ENCODE measurements around the gene MDH1B. TPM values are rescaled to one million over a fixed set of nuclear protein-coding genes. Genes with fewer than 3 reads are reported as not detected.
A peak's percentile ranks its signal among the peaks of the same experiment; 100 is the strongest.
"Not testable (repeated sequence)": the region's sequence is repeated elsewhere in the genome, so short reads cannot be mapped to it uniquely, and the experiment has no call there.

Gene MDH1B
- total and polyA plus RNA-seq, 5 donors from 2014 or later = not detected

GRCh38 chr2:206721256-206721920, 43.7 kb downstream of the MDH1B start:
- DNase-seq (no peak), ATAC-seq (ENCODE audit: low read depth in 2 of 2) (no peak)
- Mint-ChIP-seq H3K27me3 (no peaks in the 10 kb centered on the region), H3K9me3 (peaks cover 0 to 9% (median 2%) of the 10 kb centered on the region in 7 donors), H3K4me3 (no peak overlapping the region), H3K36me3 (no peaks in the 10 kb centered on the region), H3K27ac (no peak overlapping the region), H3K4me1 (no peaks in the 10 kb centered on the region)
- H3K9me3 ChIP-seq (ENCODE audit: control insufficient read depth in 2 of 2, low read length in 2 of 2) = no peaks in the 10 kb centered on the region
- no peaks in the 10 kb centered on the region for H3K36me3 ChIP-seq (ENCODE audit: control insufficient read depth, insufficient read depth, low read length)
- no peak overlapping the region for H3K27ac ChIP-seq (ENCODE audit: insufficient read depth, low read length, poor library complexity, severe bottlenecking)
- H3K27me3 ChIP-seq (ENCODE audit: control insufficient read depth, insufficient read depth, low read length) = peaks cover 2% of the 10 kb centered on the region
- H3K4me3 ChIP-seq (ENCODE audit: low read depth, low read length) = no peak overlapping the region
- H3K4me1 ChIP-seq (ENCODE audit: control insufficient read depth, insufficient read depth, low read length, poor library complexity, severe bottlenecking) = no peaks in the 10 kb centered on the region

GRCh38 chr2:206718296-206718695, 46.8 kb downstream of the MDH1B start, which contains the start of gene DYTN:
DYTN (minus strand) TSS chr2:206718396; CDS start chr2:206718279, 117 bp downstream.
- Mint-ChIP-seq H3K36me3 (no peaks in the 10 kb centered on the region), H3K27ac (peak within 1 kb of the TSS in 1 of 3 donors; percentile 71), H3K27me3 (peaks cover 5% of the 10 kb centered on the region)

GRCh38 chr2:206716623-206717022, 48.5 kb downstream of the MDH1B start:
- Histone ChIP-seq H3K36me3 (ENCODE audit: control insufficient read depth, insufficient read depth, low read length) (no peaks in the 10 kb centered on the region), H3K27me3 (ENCODE audit: control insufficient read depth, insufficient read depth, low read length) (peaks cover 2% of the 10 kb centered on the region), H3K4me1 (ENCODE audit: control insufficient read depth, insufficient read depth, low read length, poor library complexity, severe bottlenecking) (no peaks in the 10 kb centered on the region), H3K9me3 (ENCODE audit: control insufficient read depth in 2 of 2, low read length in 2 of 2) (no peaks in the 10 kb centered on the region), H3K4me3 (ENCODE audit: low read depth, low read length) (no peak overlapping the region), H3K27ac (ENCODE audit: insufficient read depth, low read length, poor library complexity, severe bottlenecking) (no peak overlapping the region)
- DNase-seq (no peak), ATAC-seq (ENCODE audit: low read depth in 2 of 2) (no peak)
- Mint-ChIP-seq H3K4me3 (no peak overlapping the region), H3K27ac (no peak overlapping the region), H3K9me3 (peaks cover 0 to 5% (median 1%) of the 10 kb centered on the region in 7 donors), H3K36me3 (no peaks in the 10 kb centered on the region), H3K4me1 (no peaks in the 10 kb centered on the region), H3K27me3 (peaks cover 5% of the 10 kb centered on the region)

More at GRCh38 chr2:206718296-206718695, 46.8 kb downstream of the MDH1B start, which contains the start of gene DYTN:
- H3K9me3 Mint-ChIP-seq = peaks cover 0 to 9% (median 0%) of the 10 kb centered on the region in 7 donors
- no peaks in the 10 kb centered on the region for H3K36me3 ChIP-seq (ENCODE audit: control insufficient read depth, insufficient read depth, low read length)
- no peaks in the 10 kb centered on the region for H3K4me1 ChIP-seq (ENCODE audit: control insufficient read depth, insufficient read depth, low read length, poor library complexity, severe bottlenecking)
- H3K27me3 ChIP-seq (ENCODE audit: control insufficient read depth, insufficient read depth, low read length) = peaks cover 2% of the 10 kb centered on the region
- H3K9me3 ChIP-seq (ENCODE audit: control insufficient read depth in 2 of 2, low read length in 2 of 2) = no peaks in the 10 kb centered on the region
- no peaks in the 10 kb centered on the region for H3K4me1 Mint-ChIP-seq
- DNase-seq (no peak), ATAC-seq (ENCODE audit: low read depth in 2 of 2) (no peak)
- H3K27ac ChIP-seq (ENCODE audit: insufficient read depth, low read length, poor library complexity, severe bottlenecking) = no peak within 1 kb of the TSS
- no peak within 1 kb of the TSS for H3K4me3 ChIP-seq (ENCODE audit: low read depth, low read length)
- H3K4me3 Mint-ChIP-seq = no peak within 1 kb of the TSS

GRCh38 chr2:206715183-206715582, 49.9 kb downstream of the MDH1B start:
- H3K4me1 Mint-ChIP-seq; H3K27ac ChIP-seq (ENCODE audit: insufficient read depth, low read length, poor library complexity, severe bottlenecking); H3K9me3 Mint-ChIP-seq; DNase-seq; H3K27me3 ChIP-seq (ENCODE audit: control insufficient read depth, insufficient read depth, low read length); H3K27me3 Mint-ChIP-seq; H3K36me3 ChIP-seq (ENCODE audit: control insufficient read depth, insufficient read depth, low read length); H3K9me3 ChIP-seq (ENCODE audit: control insufficient read depth in 2 of 2, low read length in 2 of 2); ATAC-seq (ENCODE audit: low read depth in 2 of 2); H3K4me1 ChIP-seq (ENCODE audit: control insufficient read depth, insufficient read depth, low read length, poor library complexity, severe bottlenecking); H3K4me3 ChIP-seq (ENCODE audit: low read depth, low read length); H3K4me3 Mint-ChIP-seq; H3K36me3 Mint-ChIP-seq: not testable (repeated sequence)
- H3K27ac Mint-ChIP-seq = peak overlapping the region in 1 of 3 donors; percentile 71

GRCh38 chr2:206713746-206714145, 51.4 kb downstream of the MDH1B start:
- Histone ChIP-seq H3K4me3 (ENCODE audit: low read depth, low read length) (no peak overlapping the region), H3K4me1 (ENCODE audit: control insufficient read depth, insufficient read depth, low read length, poor library complexity, severe bottlenecking) (no peaks in the 10 kb centered on the region), H3K27me3 (ENCODE audit: control insufficient read depth, insufficient read depth, low read length) (peaks cover 2% of the 10 kb centered on the region), H3K9me3 (ENCODE audit: control insufficient read depth in 2 of 2, low read length in 2 of 2) (no peaks in the 10 kb centered on the region), H3K36me3 (ENCODE audit: control insufficient read depth, insufficient read depth, low read length) (no peaks in the 10 kb centered on the region), H3K27ac (ENCODE audit: insufficient read depth, low read length, poor library complexity, severe bottlenecking) (no peak overlapping the region)
- peaks cover 0 to 1% (median 0%) of the 10 kb centered on the region in 7 donors for H3K9me3 Mint-ChIP-seq
- no peak for ATAC-seq (ENCODE audit: low read depth in 2 of 2)
- peaks cover 9% of the 10 kb centered on the region for H3K27me3 Mint-ChIP-seq
- H3K4me1 Mint-ChIP-seq = no peaks in the 10 kb centered on the region
- no peaks in the 10 kb centered on the region for H3K36me3 Mint-ChIP-seq
- no peak for DNase-seq
- no peak overlapping the region for H3K4me3 Mint-ChIP-seq
- H3K27ac Mint-ChIP-seq = no peak overlapping the region

GRCh38 chr2:206708286-206708685, 56.8 kb downstream of the MDH1B start:
- H3K27ac ChIP-seq (ENCODE audit: insufficient read depth, low read length, poor library complexity, severe bottlenecking) = no peak overlapping the region
- H3K36me3 ChIP-seq (ENCODE audit: control insufficient read depth, insufficient read depth, low read length) = no peaks in the 10 kb centered on the region
- H3K27me3 Mint-ChIP-seq = peaks cover 4% of the 10 kb centered on the region
- no peaks in the 10 kb centered on the region for H3K36me3 Mint-ChIP-seq
- H3K4me1 ChIP-seq (ENCODE audit: control insufficient read depth, insufficient read depth, low read length, poor library complexity, severe bottlenecking) = no peaks in the 10 kb centered on the region
- H3K27me3 ChIP-seq (ENCODE audit: control insufficient read depth, insufficient read depth, low read length) = no peaks in the 10 kb centered on the region
- no peaks in the 10 kb centered on the region for H3K4me1 Mint-ChIP-seq
- no peak for ATAC-seq (ENCODE audit: low read depth in 2 of 2)
- DNase-seq = no peak
- H3K4me3 ChIP-seq (ENCODE audit: low read depth, low read length) = no peak overlapping the region
- no peak overlapping the region for H3K4me3 Mint-ChIP-seq
- peaks cover 0 to 1% (median 0%) of the 10 kb centered on the region in 7 donors for H3K9me3 Mint-ChIP-seq
- no peaks in the 10 kb centered on the region for H3K9me3 ChIP-seq (ENCODE audit: control insufficient read depth in 2 of 2, low read length in 2 of 2)
- H3K27ac Mint-ChIP-seq = no peak overlapping the region

GRCh38 chr2:206707164-206707701, 57.9 kb downstream of the MDH1B start:
- Histone ChIP-seq H3K4me1 (ENCODE audit: control insufficient read depth, insufficient read depth, low read length, poor library complexity, severe bottlenecking) (no peaks in the 10 kb centered on the region), H3K4me3 (ENCODE audit: low read depth, low read length) (no peak overlapping the region), H3K36me3 (ENCODE audit: control insufficient read depth, insufficient read depth, low read length) (no peaks in the 10 kb centered on the region), H3K27ac (ENCODE audit: insufficient read depth, low read length, poor library complexity, severe bottlenecking) (no peak overlapping the region), H3K9me3 (ENCODE audit: control insufficient read depth in 2 of 2, low read length in 2 of 2) (no peaks in the 10 kb centered on the region), H3K27me3 (ENCODE audit: control insufficient read depth, insufficient read depth, low read length) (no peaks in the 10 kb centered on the region)
- Mint-ChIP-seq H3K4me3 (no peak overlapping the region), H3K36me3 (no peaks in the 10 kb centered on the region), H3K9me3 (peaks cover 0 to 1% (median 0%) of the 10 kb centered on the region in 7 donors), H3K4me1 (no peaks in the 10 kb centered on the region), H3K27me3 (peaks cover 4% of the 10 kb centered on the region), H3K27ac (no peak overlapping the region)
- DNase-seq (no peak), ATAC-seq (ENCODE audit: low read depth in 2 of 2) (no peak)

Measured in CD4-positive, CD25-positive, alpha-beta regulatory T cell (primary cell).